Activated T-helper 2 cell treated with anti-CD3 and anti-CD28 coated beads, Interferon-gamma antibody, Interleukin-2, Interleukin-4, amounts not matched to agents 10 μg/mL and 5 μg/mL and 100 μg/mL, durations not matched to agents 14 hours and 24 hours and 36 hours (primary cell): ENCODE results near the gene ACADS. TPM values are rescaled to one million over a fixed set of nuclear protein-coding genes. Genes with fewer than 3 reads are reported as not detected.
A peak's percentile ranks its signal among the peaks of the same experiment; 100 is the strongest.

Experiments used
- DNase-seq: peaks from one replicate; pipeline ENCODE4 v3.0.0; 2021; ENCODE audit warnings: low spot score
- H3K27ac Mint-ChIP-seq: one replicate; pipeline ENCODE4 v1.8.0; 2021; ENCODE audit warnings: mixed read lengths
- H3K27me3 Mint-ChIP-seq: one replicate; pipeline ENCODE4 v1.8.0; 2021; ENCODE audit warnings: low read depth, mixed read lengths
- H3K36me3 Mint-ChIP-seq: one replicate; pipeline ENCODE4 v1.8.0; 2021; ENCODE audit warnings: low read depth, mixed read lengths
- H3K4me1 Mint-ChIP-seq: one replicate; pipeline ENCODE4 v1.8.0; 2021; ENCODE audit warnings: low read depth, mixed read lengths
- H3K4me3 Mint-ChIP-seq: one replicate; pipeline ENCODE4 v1.8.0; 2021; ENCODE audit warnings: low read depth, mild to moderate bottlenecking, moderate library complexity, mixed read lengths
- H3K9me3 Mint-ChIP-seq: one replicate; pipeline ENCODE4 v1.8.0; 2021; ENCODE audit warnings: mixed read lengths
- intact Hi-C: fragments of 100-400 bp; cut with micrococcal nuclease; formaldehyde crosslinking; loops from one replicate; pipeline ENCODE4 v1.15.1; 2023
- total RNA-seq: library from RNA; stranded (reverse); gene quantifications from 2 replicates; pipeline ENCODE4 v1.2.3, GENCODE V29; 2022

ACADS gene
- total RNA-seq, result 16.4 and 16.6 TPM in 2 replicates

- peak; percentile 87 for DNase-seq
- intact Hi-C loops, result loop anchor here (1.0 to 10.0 kb wide), 5 partner anchors 16 to 249 kb away; partner anchors contain the start of genes HNF1A, MLEC and UNC119B
- H3K4me1 Mint-ChIP-seq, result peaks cover 20% of the 10 kb centered on the region
- H3K36me3 Mint-ChIP-seq, result peaks cover 43% of the 10 kb centered on the region
- peak within 1 kb of the TSS; percentile 79 for H3K27ac Mint-ChIP-seq
- H3K27me3 Mint-ChIP-seq, result no peaks in the 10 kb centered on the region
- no peaks in the 10 kb centered on the region for H3K9me3 Mint-ChIP-seq
- peak within 1 kb of the TSS; percentile 96 for H3K4me3 Mint-ChIP-seq
Measured at GRCh38 chr12:120725659-120726509, at the start of gene ACADS. ACADS (plus strand) TSS chr12:120725826; CDS start chr12:120725886, 60 bp downstream.

DNA sequence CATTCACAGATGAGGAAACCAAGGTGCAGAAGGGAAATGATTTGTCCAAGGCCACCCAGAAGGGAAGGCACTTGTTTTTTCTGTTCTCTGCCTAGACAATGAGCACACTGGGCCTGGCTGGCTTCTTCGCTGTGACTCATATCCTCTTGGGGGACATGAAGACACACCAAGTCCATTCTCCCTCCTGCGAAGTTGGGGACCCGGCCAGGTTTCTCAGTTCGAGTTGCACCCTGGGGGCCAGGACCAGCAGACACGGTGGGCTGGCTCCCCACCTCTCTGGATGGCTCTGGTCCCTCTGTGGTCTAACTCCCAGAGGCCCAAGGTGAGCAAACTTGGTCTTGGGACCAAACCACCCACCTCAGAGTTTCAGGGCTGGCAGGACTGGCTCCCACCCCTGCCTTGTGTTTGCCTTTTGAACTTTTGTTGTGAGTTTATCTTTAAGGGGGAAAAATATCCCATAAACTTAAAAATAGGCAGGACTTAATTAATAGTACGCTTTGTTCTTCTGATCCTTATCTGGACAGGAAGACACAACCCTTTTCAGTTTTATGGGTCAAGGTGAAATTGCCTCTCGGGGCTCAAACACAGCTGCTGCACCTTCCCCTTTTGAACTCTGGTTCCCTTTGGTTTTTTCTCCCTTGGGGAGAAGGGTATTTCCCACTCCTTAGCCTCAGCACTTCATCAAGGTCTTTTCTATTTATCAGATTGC, 47.7 kb upstream of the ACADS start:
- H3K4me1 Mint-ChIP-seq, result peaks cover 19% of the 10 kb centered on the region
- DNase-seq, result no peak
- no peaks in the 10 kb centered on the region for H3K9me3 Mint-ChIP-seq
- peaks cover 4% of the 10 kb centered on the region for H3K27me3 Mint-ChIP-seq
- no peaks in the 10 kb centered on the region for H3K36me3 Mint-ChIP-seq
- no peak overlapping the region for H3K4me3 Mint-ChIP-seq
- peak overlapping the region; percentile 55 for H3K27ac Mint-ChIP-seq
- intact Hi-C loops, result no loop called here

- peaks cover 4% of the 10 kb centered on the region for H3K27me3 Mint-ChIP-seq
- H3K4me3 Mint-ChIP-seq, result no peak overlapping the region
- peaks cover 18% of the 10 kb centered on the region for H3K4me1 Mint-ChIP-seq
- H3K9me3 Mint-ChIP-seq, result no peaks in the 10 kb centered on the region
- DNase-seq, result no peak
- no peaks in the 10 kb centered on the region for H3K36me3 Mint-ChIP-seq
- H3K27ac Mint-ChIP-seq, result peak overlapping the region; percentile 55
- intact Hi-C loops, result no loop called here
Measured at GRCh38 chr12:120678572-120678971, 47.1 kb upstream of the ACADS start.

DNA sequence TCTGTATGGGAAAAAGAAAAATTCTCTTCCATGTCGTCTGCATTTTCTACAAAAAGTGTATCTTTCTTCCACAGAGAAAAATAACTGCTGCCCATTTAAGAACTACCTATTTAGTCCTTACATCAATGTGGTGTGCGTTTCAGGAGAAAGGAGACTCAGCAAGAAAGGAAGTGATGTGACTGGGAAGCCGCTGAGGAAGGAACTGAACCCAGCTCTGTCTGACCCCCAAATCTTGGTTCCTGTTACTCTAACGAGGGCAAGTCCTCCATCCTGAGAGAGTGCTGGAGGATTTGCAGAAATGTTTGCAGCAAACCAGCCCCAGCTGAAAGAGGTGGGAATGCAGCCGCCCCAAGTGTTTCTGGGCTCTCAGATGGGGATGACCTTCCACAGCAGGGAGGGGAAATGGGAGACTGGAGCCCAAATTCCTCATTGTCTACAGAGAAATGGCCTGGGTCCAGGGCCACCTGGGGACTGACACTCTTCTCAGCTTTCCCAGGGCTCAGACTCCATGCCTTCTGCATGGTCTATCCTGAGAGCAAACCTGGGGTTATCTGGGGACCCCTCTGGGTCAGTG, 45.4 kb upstream of the ACADS start:
- Mint-ChIP-seq H3K27me3 (peaks cover 2% of the 10 kb centered on the region), H3K4me3 (no peak overlapping the region), H3K9me3 (no peaks in the 10 kb centered on the region), H3K36me3 (no peaks in the 10 kb centered on the region), H3K4me1 (peaks cover 28% of the 10 kb centered on the region), H3K27ac (no peak overlapping the region)
- intact Hi-C loops, result no loop called here
- no peak for DNase-seq

DNA sequence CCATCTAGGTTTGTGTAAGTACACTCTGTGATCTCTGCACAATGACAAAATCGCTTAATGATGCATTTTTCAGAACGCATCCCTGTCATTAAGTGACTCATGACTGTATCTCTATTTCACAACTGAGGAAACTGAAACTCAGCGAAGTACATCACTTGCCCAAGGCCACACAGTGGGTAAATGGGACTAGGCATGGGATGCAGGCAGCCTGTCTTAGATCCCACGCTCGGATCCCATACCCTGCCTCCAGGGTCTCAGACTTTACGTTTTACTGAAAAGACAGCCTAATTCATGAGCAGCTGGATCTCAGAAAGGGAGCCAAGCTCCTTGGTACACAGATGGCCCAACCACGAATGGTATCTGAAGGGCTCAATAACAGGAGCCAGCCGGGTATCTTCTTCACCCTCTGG, 41.1 kb upstream of the ACADS start:
- Mint-ChIP-seq H3K27me3 (no peaks in the 10 kb centered on the region), H3K36me3 (peaks cover 3% of the 10 kb centered on the region), H3K9me3 (no peaks in the 10 kb centered on the region), H3K4me1 (peaks cover 34% of the 10 kb centered on the region), H3K4me3 (peak overlapping the region; percentile 37), H3K27ac (peak overlapping the region; percentile 60)
- intact Hi-C loops, result no loop called here
- no peak for DNase-seq

DNA sequence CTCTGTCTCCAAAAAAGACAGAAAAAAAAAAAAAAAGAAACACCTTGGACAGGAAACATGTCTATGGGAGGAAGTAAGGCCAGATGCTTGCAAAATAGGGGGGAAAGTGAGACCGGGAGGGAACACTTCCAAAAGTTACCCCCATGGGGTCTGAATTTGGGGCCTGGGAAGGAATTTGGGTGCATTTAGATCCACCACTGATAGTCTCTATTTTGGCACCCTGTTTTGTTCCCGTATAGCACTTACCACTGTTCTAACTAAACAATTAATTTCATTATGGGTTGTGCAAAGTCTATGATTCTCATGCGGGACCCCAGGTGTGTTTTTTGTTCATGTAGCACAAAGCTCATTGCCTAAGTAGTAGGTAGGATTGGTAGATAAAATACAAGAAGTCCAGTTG, 40.1 kb upstream of the ACADS start:
- no peaks in the 10 kb centered on the region for H3K9me3 Mint-ChIP-seq
- H3K36me3 Mint-ChIP-seq, result peaks cover 7% of the 10 kb centered on the region
- peak overlapping the region; percentile 62 for H3K27ac Mint-ChIP-seq
- no peak for DNase-seq
- no peaks in the 10 kb centered on the region for H3K27me3 Mint-ChIP-seq
- intact Hi-C loops, result loop anchor here (5.0 kb wide), 2 partner anchors 42 to 1018 kb away; partner anchors contain the start of genes ACADS and PRKAB1
- peak overlapping the region; percentile 87 for H3K4me3 Mint-ChIP-seq
- peaks cover 39% of the 10 kb centered on the region for H3K4me1 Mint-ChIP-seq

DNA sequence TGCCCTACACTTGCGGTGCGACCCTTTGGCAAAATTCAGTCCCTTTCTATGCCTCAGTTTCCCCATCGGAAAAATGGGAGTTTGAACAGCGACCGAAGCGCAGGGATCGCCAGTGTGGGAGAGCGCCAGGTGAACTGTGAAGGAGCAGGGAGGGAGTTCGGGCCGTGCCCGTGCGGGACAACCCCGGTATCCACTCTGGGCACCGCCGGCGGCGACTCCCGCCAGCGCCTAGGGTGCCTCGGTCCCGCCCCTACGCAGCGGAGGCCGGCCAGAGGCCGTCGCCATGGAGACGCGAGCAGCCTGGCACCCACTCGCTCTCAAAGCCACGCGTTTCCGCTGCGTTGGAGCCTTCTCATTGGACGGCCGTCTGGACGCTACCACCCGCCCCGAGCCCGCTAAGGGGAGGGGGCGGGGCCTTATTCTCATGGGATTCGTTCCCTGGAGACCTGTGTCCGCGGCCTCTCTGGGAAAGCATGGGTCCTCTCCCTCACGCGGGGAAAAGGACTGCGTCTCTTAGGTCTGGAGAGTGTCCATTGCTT, 39.4 kb upstream of the ACADS start:
- Mint-ChIP-seq H3K27me3 (no peaks in the 10 kb centered on the region), H3K36me3 (peaks cover 10% of the 10 kb centered on the region), H3K4me1 (peaks cover 42% of the 10 kb centered on the region), H3K4me3 (peak overlapping the region; percentile 87), H3K9me3 (no peaks in the 10 kb centered on the region), H3K27ac (peak overlapping the region; percentile 90)
- peak; percentile 97 for DNase-seq
- intact Hi-C loops, result loop anchor here (1.0 to 5.0 kb wide), 7 partner anchors 25 to 1019 kb away; partner anchors contain the start of genes ACADS, POP5, PRKAB1 and SRSF9

GRCh38 chr12:120686690-120687577, 38.7 kb upstream of the ACADS start, which contains the start of gene MLEC:
MLEC (plus strand) TSS chr12:120687149; CDS start chr12:120687297, 148 bp downstream.
- peak; percentile 100 for DNase-seq
- peaks cover 14% of the 10 kb centered on the region for H3K36me3 Mint-ChIP-seq
- peak within 1 kb of the TSS; percentile 89 for H3K4me3 Mint-ChIP-seq
- peak within 1 kb of the TSS; percentile 90 for H3K27ac Mint-ChIP-seq
- H3K9me3 Mint-ChIP-seq, result no peaks in the 10 kb centered on the region
- peaks cover 48% of the 10 kb centered on the region for H3K4me1 Mint-ChIP-seq
- H3K27me3 Mint-ChIP-seq, result no peaks in the 10 kb centered on the region
- intact Hi-C loops, result loop anchor here (1.0 to 5.0 kb wide), 7 partner anchors 24 to 1020 kb away; partner anchors contain the start of genes ACADS, POP5, PRKAB1 and SRSF9

- Mint-ChIP-seq H3K27ac (peak overlapping the region; percentile 74), H3K4me3 (peak overlapping the region; percentile 89), H3K36me3 (peaks cover 22% of the 10 kb centered on the region), H3K27me3 (no peaks in the 10 kb centered on the region), H3K4me1 (peaks cover 56% of the 10 kb centered on the region), H3K9me3 (no peaks in the 10 kb centered on the region)
- DNase-seq, result no peak
- intact Hi-C loops, result loop anchor here (2.0 to 5.0 kb wide), 6 partner anchors 23 to 1020 kb away; partner anchors contain the start of genes ACADS, POP5, PRKAB1 and SRSF9
Measured at GRCh38 chr12:120687578-120688289, 37.9 kb upstream of the ACADS start.

GRCh38 chr12:120688527-120689071, 37.0 kb upstream of the ACADS start:
- Mint-ChIP-seq H3K4me3 (peak overlapping the region; percentile 89), H3K9me3 (no peaks in the 10 kb centered on the region), H3K27ac (peak overlapping the region; percentile 39), H3K4me1 (peaks cover 62% of the 10 kb centered on the region), H3K27me3 (no peaks in the 10 kb centered on the region), H3K36me3 (peaks cover 31% of the 10 kb centered on the region)
- intact Hi-C loops, result loop anchor here (5.0 kb wide), 2 partner anchors 39 to 1021 kb away; partner anchors contain the start of genes ACADS and PRKAB1
- DNase-seq, result no peak
